Suprapubic skin (tissue), 4 donors: Measurements from ENCODE around the gene POU2AF1.

Experiments used
- CTCF ChIP-seq, 2 donors: fragments of 200-600 bp in 1 of 2; fragments of 450-650 bp in 1 of 2; sonication (generic) in 1 of 2; IDR thresholded peaks; one replicate each; pipeline ENCODE4 v1.5.1; 2016 to 2019; ENCODE audit warnings: antibody characterized with exemption in 2 of 2, mild to moderate bottlenecking in 1 of 2, moderate library complexity in 1 of 2
- EP300 ChIP-seq: sonication (generic); formaldehyde crosslinking; IDR thresholded peaks from one replicate; pipeline ENCODE4 v1.6.1; 2017; ENCODE audit warnings: antibody characterized with exemption
- POLR2A ChIP-seq, 2 donors: fragments of 450-650 bp; IDR thresholded peaks; one replicate each; pipeline ENCODE4 v1.6.1; 2017; ENCODE audit warnings: antibody characterized with exemption in 2 of 2, mild to moderate bottlenecking in 2 of 2, moderate library complexity in 2 of 2
- POLR2AphosphoS5 ChIP-seq, 3 donors: sonication (generic); formaldehyde crosslinking; IDR thresholded peaks; one replicate each; pipeline ENCODE4 v1.6.1; 2017; ENCODE audit warnings: antibody characterized with exemption in 3 of 3

- TF ChIP-seq POLR2AphosphoS5 (IDR thresholded peaks at IDR 0.05) (no peak), CTCF (IDR thresholded peaks at IDR 0.05) (no peak), POLR2A (IDR thresholded peaks at IDR 0.05) (no peak), EP300 (no peak)
These were observed 37.3 kb upstream of the POU2AF1 start for GRCh38 chr11:111416231-111416960.
